Progenitor cell of endocrine pancreas (in vitro differentiated cells): ENCODE results near the gene HDHD3. TPM values are rescaled to one million over a fixed set of nuclear protein-coding genes. Genes with fewer than 3 reads are reported as not detected.

ENCODE experiments used
- DNase-seq: peaks from one replicate; pipeline ENCODE4 v3.0.0; 2021; ENCODE audit warnings: low spot score; ENCODE audit not compliant: unreplicated experiment
- H3K27ac Mint-ChIP-seq: 2 replicates; pipeline ENCODE4 v1.8.0; 2021; ENCODE audit warnings: mild to moderate bottlenecking, moderate library complexity, mixed read lengths
- H3K27me3 Mint-ChIP-seq: 2 replicates; pipeline ENCODE4 v1.8.0; 2021; ENCODE audit warnings: mixed read lengths
- H3K36me3 Mint-ChIP-seq: 2 replicates; pipeline ENCODE4 v1.8.0; 2022; ENCODE audit warnings: mixed read lengths; ENCODE audit not compliant: insufficient read depth
- H3K4me1 Mint-ChIP-seq: 2 replicates; pipeline ENCODE4 v1.8.0; 2021; ENCODE audit warnings: low read depth, mixed read lengths
- H3K4me3 Mint-ChIP-seq: 2 replicates; pipeline ENCODE4 v1.8.0; 2021; ENCODE audit warnings: low read depth, mild to moderate bottlenecking, moderate library complexity, mixed read lengths
- H3K9me3 Mint-ChIP-seq: 2 replicates; pipeline ENCODE4 v1.8.0; 2021; ENCODE audit warnings: low read depth, mixed read lengths
- total RNA-seq: library from RNA; stranded (reverse); gene quantifications from 2 replicates; pipeline ENCODE4 v1.2.1, GENCODE V29; 2021
- TF ChIP-seq, protein P1 (sequence below): fragments of 200-600 bp; sonication (generic); IDR thresholded peaks from one replicate; pipeline ENCODE4 v1.5.0; 2021; ENCODE audit warnings: antibody characterized with exemption, mild to moderate bottlenecking; ENCODE audit not compliant: unreplicated experiment

Gene HDHD3
- total RNA-seq, 1 donor from 2014 or later, result 83.9 TPM

DNA sequence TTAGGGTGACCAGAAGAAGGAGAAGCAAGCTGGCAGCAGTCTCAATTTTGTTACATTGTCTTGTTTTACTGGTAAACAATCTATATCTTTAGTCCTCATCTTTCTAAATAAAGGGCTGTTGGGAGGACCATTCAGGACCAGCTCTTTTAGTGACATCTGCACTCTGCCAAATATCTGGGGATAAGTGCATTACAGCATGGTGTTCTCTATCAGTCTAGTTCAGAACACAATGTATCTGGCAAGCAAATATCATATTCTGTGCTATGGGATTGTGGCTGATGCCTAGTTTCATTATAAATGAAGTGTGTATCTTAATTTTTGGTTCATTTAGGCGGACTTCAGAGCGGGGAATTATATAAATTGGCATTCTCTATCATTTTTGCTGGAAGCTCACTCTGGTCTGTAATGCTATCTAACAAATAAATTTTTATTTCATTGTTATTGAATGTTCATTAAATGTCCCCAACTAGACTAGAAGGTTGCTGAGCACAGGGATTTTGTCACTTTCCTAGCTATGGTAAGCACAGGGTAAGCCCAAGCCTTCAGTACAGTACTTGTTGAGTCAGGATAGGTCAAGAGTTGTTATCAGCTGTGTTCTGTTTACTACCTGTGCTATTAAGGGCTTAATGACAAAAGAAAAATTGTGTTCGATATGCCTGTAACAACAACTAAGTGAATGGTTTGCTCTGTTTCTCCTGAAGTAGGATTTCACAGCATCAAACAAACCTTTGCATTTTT is 48.6 kb downstream of the HDHD3 start:
- no peak for DNase-seq
- no peaks in the 10 kb centered on the region for H3K9me3 Mint-ChIP-seq
- H3K4me1 Mint-ChIP-seq, result peaks cover 10% of the 10 kb centered on the region

GRCh38 chr9:113326230-113326629 is 50.6 kb downstream of the HDHD3 start:
- DNase-seq, result no peak
- no peak overlapping the region for H3K27ac Mint-ChIP-seq
- no peaks in the 10 kb centered on the region for H3K9me3 Mint-ChIP-seq
- H3K4me1 Mint-ChIP-seq, result peaks cover 10% of the 10 kb centered on the region
- no peaks in the 10 kb centered on the region for H3K36me3 Mint-ChIP-seq
- H3K4me3 Mint-ChIP-seq, result no peak overlapping the region
- no peaks in the 10 kb centered on the region for H3K27me3 Mint-ChIP-seq
- TF ChIP-seq, protein P1, sequence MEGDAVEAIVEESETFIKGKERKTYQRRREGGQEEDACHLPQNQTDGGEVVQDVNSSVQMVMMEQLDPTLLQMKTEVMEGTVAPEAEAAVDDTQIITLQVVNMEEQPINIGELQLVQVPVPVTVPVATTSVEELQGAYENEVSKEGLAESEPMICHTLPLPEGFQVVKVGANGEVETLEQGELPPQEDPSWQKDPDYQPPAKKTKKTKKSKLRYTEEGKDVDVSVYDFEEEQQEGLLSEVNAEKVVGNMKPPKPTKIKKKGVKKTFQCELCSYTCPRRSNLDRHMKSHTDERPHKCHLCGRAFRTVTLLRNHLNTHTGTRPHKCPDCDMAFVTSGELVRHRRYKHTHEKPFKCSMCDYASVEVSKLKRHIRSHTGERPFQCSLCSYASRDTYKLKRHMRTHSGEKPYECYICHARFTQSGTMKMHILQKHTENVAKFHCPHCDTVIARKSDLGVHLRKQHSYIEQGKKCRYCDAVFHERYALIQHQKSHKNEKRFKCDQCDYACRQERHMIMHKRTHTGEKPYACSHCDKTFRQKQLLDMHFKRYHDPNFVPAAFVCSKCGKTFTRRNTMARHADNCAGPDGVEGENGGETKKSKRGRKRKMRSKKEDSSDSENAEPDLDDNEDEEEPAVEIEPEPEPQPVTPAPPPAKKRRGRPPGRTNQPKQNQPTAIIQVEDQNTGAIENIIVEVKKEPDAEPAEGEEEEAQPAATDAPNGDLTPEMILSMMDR, result no peak

More for the DNA sequence above, 48.6 kb downstream of the HDHD3 start:
- Mint-ChIP-seq H3K27me3 (no peaks in the 10 kb centered on the region), H3K36me3 (peaks cover 4% of the 10 kb centered on the region), H3K27ac (no peak overlapping the region), H3K4me3 (no peak overlapping the region)
- TF ChIP-seq, protein P1, result no peak

Other genes with a start within 250 kb of the HDHD3 start
- 3.0 and 3.3 TPM in 2 replicates for gene SLC31A2, start 226.0 kb downstream of the HDHD3 start, total RNA-seq
- gene FKBP15, start 155.7 kb downstream of the HDHD3 start, total RNA-seq, result 26.9 and 29.3 TPM in 2 replicates
- gene SLC31A1, start 155.4 kb downstream of the HDHD3 start, total RNA-seq, result 28.2 and 28.5 TPM in 2 replicates
- 33.0 and 36.6 TPM in 2 replicates for gene CDC26, start 101.4 kb downstream of the HDHD3 start, total RNA-seq
- gene PRPF4, start 101.3 kb downstream of the HDHD3 start, total RNA-seq, result 33.6 and 35.1 TPM in 2 replicates
- gene RNF183, start 73.6 kb downstream of the HDHD3 start, total RNA-seq, result 0.26 and 0.44 TPM in 2 replicates
- gene WDR31, start 36.7 kb downstream of the HDHD3 start, total RNA-seq, result 5.1 and 5.7 TPM in 2 replicates
- gene BSPRY, start 27.4 kb downstream of the HDHD3 start, total RNA-seq, result 18.8 and 19.7 TPM in 2 replicates
- gene ALAD, start 24.3 kb upstream of the HDHD3 start, total RNA-seq, result 59.3 and 64.3 TPM in 2 replicates
- gene POLE3, start 33.7 kb upstream of the HDHD3 start, total RNA-seq, result 36.6 and 40.5 TPM in 2 replicates
- 0.51 and 1.6 TPM in 2 replicates for gene C9orf43, start 33.8 kb upstream of the HDHD3 start, total RNA-seq
- gene RGS3, start 86.7 kb upstream of the HDHD3 start, total RNA-seq, result 39.3 and 44.2 TPM in 2 replicates